ENCODE data around the gene ZNF526. TPM values are rescaled to one million over a fixed set of nuclear protein-coding genes. Genes with fewer than 3 reads are reported as not detected.

ZNF526 gene
- total and polyA plus RNA-seq, 5 experiments from 2014 or later, result 3.9 to 20.1 (median 8.1) TPM

DNA sequence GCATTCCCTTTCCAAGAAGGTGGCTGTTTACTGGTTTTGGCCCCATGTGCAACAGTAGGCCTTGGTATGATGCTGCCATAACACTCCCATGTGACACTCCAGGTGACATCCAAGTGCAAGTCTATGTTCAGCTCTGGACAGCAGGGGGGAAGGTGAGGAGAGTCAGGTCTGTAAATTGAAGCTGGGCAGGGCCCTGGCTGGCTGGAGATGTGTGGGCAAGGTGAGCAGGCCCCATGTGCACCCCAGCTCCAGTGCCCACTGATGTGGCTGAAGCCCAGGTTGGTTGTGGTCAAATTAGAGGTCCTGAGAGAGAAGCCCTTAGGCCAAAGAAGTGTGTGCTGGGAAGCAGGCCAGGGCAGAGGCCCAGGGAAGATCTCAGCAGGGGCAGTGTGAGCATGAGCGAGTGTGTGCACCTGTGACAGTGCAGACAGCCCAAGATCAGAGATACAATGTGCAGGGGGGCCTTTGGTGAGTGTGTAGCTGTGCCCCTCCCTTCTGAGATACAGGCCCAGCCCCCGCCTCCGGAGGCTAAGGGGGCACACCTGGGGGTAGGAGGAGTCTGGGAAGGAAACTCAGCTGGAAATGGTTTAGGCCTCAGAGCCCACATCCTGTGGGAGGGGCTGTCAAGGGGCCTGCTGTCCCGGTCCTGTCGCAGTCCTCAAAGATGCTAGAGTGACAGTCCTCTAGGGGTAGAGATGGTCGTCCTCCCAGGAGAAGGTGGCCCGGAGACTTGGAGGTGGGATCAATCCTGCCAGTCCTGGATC, 21.3 kb upstream of the ZNF526 start:
- POLR2A ChIA-PET, result interaction anchor here (0.6 to 6.1 kb wide), 24 partner anchors 10 to 321 kb away, joined by 3 to 62 read pairs (median 6); partner anchors contain the start of genes CIC, DEDD2, GSK3A and POU2F2
- Mint-ChIP-seq H3K4me3 (peak overlapping the region; percentile 73 to 89 (median 86)), H3K27ac (peak overlapping the region; percentile 83 to 97 (median 92)), H3K27me3 (no peaks in the 10 kb centered on the region), H3K9me3 (no peaks in the 10 kb centered on the region), H3K36me3 (peaks cover 0 to 45% (median 7%) of the 10 kb centered on the region in 3 donors), H3K4me1 (peaks cover 59 to 87% (median 83%) of the 10 kb centered on the region in 4 donors)
- peak; percentile 62 to 91 (median 82) for DNase-seq
- ATAC-seq, result peak; percentile 75 to 88

DNA sequence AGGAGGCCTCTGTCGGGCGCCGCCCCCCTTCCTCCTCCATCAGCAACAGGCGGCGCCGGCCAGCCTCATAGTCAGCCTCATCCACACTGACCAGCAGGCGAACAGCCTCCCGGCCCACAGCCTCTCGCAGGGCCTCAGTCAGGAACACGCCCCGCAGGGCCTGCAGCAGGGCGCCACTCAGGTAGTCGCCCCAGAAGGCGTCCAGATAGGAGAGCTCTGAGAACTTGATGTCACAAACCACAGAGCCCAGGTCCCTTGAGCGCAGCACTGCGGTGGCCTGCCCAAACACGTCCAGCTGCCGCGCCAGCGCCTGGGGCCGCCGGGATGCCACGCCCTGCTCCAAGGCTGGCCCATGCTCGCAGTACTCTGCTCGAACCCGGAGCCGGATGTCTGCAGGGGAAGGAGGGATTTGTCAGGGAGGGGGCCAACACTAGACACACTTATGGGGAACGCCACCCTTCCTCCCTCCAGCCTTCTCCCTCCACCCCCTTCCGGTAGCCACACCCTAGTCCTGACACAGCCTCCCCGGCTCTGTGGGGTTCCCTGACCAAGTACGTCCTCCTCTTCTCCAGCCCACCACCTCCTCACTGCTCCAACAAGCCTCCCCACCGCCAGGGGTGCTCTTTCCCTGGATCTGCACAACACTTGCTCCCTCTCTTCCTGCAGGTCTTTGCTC, 20.5 kb upstream of the ZNF526 start:
- DNase-seq (peak in 8 of 10 donors; percentile 23 to 77 (median 47)), ATAC-seq (peak; percentile 50 to 53)
- H3K4me3 Mint-ChIP-seq, result peak overlapping the region; percentile 73 to 89 (median 86)
- H3K27ac Mint-ChIP-seq, result peak overlapping the region; percentile 88 to 97 (median 92)
- H3K27me3 Mint-ChIP-seq, result no peaks in the 10 kb centered on the region
- H3K36me3 Mint-ChIP-seq, result peaks cover 0 to 52% (median 6%) of the 10 kb centered on the region in 3 donors
- no peaks in the 10 kb centered on the region for H3K9me3 Mint-ChIP-seq
- peaks cover 58 to 90% (median 83%) of the 10 kb centered on the region in 4 donors for H3K4me1 Mint-ChIP-seq
- POLR2A ChIA-PET, result interaction anchor here (0.6 to 6.1 kb wide), 22 partner anchors 11 to 322 kb away, joined by 3 to 62 read pairs (median 5); partner anchors contain the start of genes CIC, DEDD2, GSK3A and POU2F2

DNA sequence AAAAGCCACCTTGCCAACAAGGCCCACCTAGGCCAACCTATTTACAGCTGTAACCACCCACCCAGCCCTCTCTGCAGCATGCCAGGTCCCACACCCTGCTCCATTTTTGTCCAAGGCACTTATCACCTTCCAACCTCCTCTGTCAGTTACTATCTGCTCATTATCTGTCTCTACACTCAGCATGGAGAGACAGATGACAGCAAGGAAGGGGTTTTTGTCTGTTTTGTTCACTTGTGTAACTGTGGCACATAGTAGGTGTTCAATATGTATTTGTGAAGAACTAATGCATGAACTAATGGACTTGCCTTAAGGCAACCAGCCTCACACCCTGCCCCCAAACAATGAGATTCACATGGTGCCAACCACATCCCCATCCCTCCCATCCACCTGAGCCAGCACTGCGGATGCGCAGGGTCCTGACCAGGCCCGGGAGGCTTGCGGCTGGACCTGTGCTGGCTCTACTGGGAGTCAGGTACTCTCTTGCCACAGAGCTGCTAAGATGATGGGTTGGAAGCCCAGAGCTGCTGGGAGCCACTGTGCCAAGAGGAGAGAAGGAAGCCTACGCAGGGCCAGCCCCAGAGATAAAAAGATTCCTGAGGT, 19.9 kb upstream of the ZNF526 start:
- POLR2A ChIA-PET, result interaction anchor here (1.0 to 6.1 kb wide), 18 partner anchors 14 to 126 kb away, joined by 3 to 62 read pairs (median 6); partner anchors contain the start of genes CIC, DEDD2, GSK3A and POU2F2
- peaks cover 0 to 59% (median 6%) of the 10 kb centered on the region in 3 donors for H3K36me3 Mint-ChIP-seq

DNA sequence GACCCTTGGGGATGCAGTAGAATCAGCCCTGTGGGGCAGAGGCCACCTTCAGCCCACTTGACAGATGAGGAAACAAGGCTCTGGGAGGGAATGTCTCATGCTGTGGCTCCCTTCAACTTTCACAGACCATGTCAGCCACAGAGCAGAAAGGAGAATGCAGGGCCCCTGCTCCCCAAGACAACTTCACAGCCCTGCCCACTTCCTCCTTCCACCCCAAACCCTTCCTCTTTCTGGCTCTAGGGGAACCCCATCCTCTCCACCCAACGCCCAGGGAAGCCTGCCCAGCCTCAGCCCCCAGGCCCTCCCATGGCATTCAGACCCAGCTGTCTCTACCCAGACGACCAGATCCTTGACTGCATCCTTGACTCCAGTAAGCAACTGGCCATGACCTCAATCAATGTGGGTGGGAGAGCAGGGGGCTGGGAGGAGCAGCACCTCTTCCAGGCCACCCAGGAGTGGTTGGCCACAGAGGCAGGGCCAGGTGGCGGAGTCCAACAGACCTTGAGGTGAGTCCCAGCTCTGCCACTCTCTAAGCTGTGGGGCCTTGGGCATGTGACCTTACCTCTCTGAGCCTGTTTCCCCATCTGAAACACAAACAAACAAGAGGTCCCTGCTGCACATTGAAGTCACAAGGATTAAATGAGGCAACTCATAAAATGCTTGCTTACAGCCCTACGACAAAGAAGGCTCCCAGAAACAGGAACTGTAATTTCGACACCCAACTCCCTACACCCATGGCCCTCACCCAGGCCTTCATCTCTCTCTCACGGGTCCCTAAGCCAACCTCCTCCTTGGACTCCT, 18.4 kb upstream of the ZNF526 start:
- ATAC-seq (peak; percentile 13 to 16), DNase-seq (peak in 5 of 10 donors; percentile 16 to 46 (median 35))
- H3K4me1 Mint-ChIP-seq, result peaks cover 54 to 94% (median 86%) of the 10 kb centered on the region in 4 donors
- no peaks in the 10 kb centered on the region for H3K27me3 Mint-ChIP-seq
- H3K4me3 Mint-ChIP-seq, result peak overlapping the region; percentile 75 to 89 (median 84)
- H3K36me3 Mint-ChIP-seq, result peaks cover 0 to 66% (median 8%) of the 10 kb centered on the region in 3 donors
- peak overlapping the region; percentile 88 to 97 (median 92) for H3K27ac Mint-ChIP-seq
- POLR2A ChIA-PET, result interaction anchor here (1.1 to 6.1 kb wide), 5 partner anchors 13 to 81 kb away, joined by 3 to 62 read pairs (median 3); partner anchors contain the start of genes DEDD2 and POU2F2
- H3K9me3 Mint-ChIP-seq, result no peaks in the 10 kb centered on the region

More for the DNA sequence above, 19.9 kb upstream of the ZNF526 start:
- ATAC-seq (no peak), DNase-seq (no peak)
- Mint-ChIP-seq H3K4me3 (peak overlapping the region; percentile 73 to 89 (median 86)), H3K9me3 (no peaks in the 10 kb centered on the region), H3K4me1 (peaks cover 58 to 96% (median 86%) of the 10 kb centered on the region in 4 donors), H3K27ac (peak overlapping the region; percentile 88 to 97 (median 92)), H3K27me3 (no peaks in the 10 kb centered on the region)

DNA sequence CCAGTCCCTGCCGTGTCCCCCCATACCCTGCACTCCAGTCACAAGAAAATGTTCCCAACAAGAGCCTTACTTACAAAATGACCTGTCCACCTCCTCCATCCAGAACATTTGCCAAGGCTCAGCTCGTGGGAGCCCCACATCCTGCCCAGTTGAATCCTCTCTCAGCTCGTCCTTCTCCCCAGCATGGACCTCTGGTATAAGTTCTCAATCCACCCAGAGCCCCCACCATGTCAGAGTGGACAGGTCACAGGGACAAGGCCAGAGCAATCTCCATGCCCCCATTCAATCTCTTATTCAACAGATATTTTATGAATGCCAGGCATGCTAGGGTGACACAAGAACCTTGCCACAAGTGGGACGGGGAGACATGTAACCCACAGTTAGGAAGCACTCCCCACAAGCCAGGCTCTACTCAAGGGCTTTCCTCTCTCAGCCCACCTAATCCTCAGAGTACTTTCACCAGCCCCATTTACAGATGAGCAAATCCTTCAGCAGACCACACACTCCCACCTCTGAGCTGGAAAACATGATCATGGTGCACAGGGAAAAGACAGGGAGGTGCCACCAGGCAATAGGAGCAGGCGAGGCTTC, 17.7 kb upstream of the ZNF526 start:
- H3K4me3 Mint-ChIP-seq, result peak overlapping the region; percentile 23 to 89 (median 84)
- no peaks in the 10 kb centered on the region for H3K9me3 Mint-ChIP-seq
- peak overlapping the region; percentile 84 to 97 (median 92) for H3K27ac Mint-ChIP-seq
- peaks cover 52 to 93% (median 85%) of the 10 kb centered on the region in 4 donors for H3K4me1 Mint-ChIP-seq
- H3K27me3 Mint-ChIP-seq, result no peaks in the 10 kb centered on the region
- DNase-seq, result no peak
- POLR2A ChIA-PET, result interaction anchor here (0.6 to 6.1 kb wide), 5 partner anchors 12 to 80 kb away, joined by 3 to 62 read pairs (median 3); partner anchors contain the start of genes DEDD2 and POU2F2
- H3K36me3 Mint-ChIP-seq, result peaks cover 0 to 67% (median 8%) of the 10 kb centered on the region in 3 donors
- ATAC-seq, result no peak

DNA sequence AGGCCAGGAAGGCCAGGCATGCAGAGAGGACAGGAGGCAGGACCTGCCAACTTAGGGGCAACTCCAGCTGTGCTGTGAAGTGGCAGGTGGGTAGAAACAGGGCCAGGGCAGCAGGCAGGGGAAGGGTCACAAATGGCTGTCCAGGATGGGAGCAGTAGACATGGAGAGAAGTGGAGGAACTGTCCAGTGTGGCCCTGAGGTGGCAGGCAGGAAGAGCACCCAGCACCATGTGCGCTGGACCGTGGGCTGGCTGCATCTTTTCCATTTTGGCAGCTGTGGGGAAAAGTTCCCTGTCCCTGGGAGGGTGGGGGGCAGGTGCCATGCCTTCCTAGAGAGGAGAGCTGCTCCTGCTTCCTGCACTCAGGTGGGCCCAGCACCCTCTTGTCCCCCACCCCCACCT, 16.4 kb upstream of the ZNF526 start:
- H3K4me1 Mint-ChIP-seq, result peaks cover 58 to 94% (median 87%) of the 10 kb centered on the region in 4 donors
- H3K4me3 Mint-ChIP-seq, result peak overlapping the region in 5 of 10 donors; percentile 4 to 87 (median 14)
- POLR2A ChIA-PET, result interaction anchor here (0.5 kb wide), 1 partner anchor 113 kb away, joined by 3 read pairs; no protein-coding TSS in a partner anchor
- no peaks in the 10 kb centered on the region for H3K9me3 Mint-ChIP-seq
- DNase-seq (no peak), ATAC-seq (no peak)
- peak overlapping the region in 9 of 10 donors; percentile 21 to 88 (median 81) for H3K27ac Mint-ChIP-seq
- peaks cover 0 to 73% (median 9%) of the 10 kb centered on the region in 3 donors for H3K36me3 Mint-ChIP-seq
- no peaks in the 10 kb centered on the region for H3K27me3 Mint-ChIP-seq

DNA sequence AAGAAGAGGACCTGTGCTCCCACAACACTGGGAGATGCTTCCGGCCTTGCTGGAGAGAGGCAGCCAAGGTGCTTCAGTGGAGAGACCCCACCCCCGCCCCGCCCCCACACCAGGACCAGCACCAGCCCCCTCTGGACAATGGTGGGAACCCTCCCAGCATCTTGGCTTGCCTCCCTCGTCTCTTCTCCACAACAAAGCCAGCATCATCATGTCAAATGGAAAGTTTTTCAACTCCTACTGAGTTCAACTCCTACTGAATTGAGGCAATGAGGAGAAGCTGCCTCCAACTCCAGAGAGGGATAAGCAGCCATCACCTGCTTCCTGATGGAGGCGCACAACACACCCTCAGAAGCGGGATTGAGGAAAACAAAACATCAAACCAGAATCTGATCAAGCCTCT, 15.4 kb upstream of the ZNF526 start:
- Mint-ChIP-seq H3K9me3 (no peaks in the 10 kb centered on the region), H3K4me3 (no peak overlapping the region), H3K27ac (peak overlapping the region in 5 of 10 donors; percentile 15 to 88 (median 63)), H3K36me3 (peaks cover 0 to 78% (median 4%) of the 10 kb centered on the region in 3 donors), H3K27me3 (no peaks in the 10 kb centered on the region), H3K4me1 (peaks cover 51 to 93% (median 84%) of the 10 kb centered on the region in 4 donors)
- no peak for ATAC-seq
- POLR2A ChIA-PET, result no interaction called here
- no peak for DNase-seq

DNA sequence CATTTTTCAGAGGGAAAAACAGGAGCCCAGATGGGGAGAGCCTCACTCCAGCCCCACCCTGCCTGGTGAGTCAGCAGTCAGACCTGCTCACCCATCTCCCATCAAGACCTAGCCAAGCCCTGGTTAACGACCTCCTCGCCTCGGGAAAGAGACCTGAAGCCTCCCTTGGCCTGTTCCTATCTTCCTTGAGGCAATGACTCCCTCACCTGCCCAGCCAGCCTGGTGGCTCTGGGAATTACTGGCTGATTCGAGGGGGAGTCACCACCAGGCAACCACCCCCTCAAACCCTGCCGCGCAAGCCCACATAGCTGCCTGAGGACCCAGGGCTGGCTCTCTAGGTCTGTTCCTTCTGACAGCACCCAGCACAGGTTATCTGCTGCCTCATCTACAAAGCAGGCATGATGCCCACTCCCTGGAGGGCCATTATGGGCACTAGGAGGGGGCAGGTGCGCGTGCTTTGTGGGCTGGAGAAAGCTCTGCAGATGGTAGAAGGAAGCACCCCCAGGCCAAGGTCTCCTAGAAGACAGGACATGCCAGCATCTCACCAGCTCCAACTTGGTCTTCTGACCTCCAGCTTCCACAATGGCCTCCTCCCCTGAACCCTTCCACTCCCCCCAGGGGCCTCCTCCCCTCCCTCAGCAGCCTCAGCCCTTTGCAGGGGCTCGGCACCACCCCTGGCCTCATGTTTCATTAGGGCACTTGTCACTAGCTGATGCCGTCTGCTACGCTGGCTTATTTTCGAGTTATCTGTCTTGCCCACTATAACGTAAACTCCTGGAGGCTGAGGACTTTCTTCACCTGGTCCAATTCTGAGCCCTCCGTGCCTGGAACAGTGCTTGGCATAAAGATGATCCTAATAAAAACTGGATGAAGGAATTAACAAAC, 13.0 kb upstream of the ZNF526 start:
- peak overlapping the region in 6 of 10 donors; percentile 28 to 75 (median 50) for H3K4me3 Mint-ChIP-seq
- POLR2A ChIA-PET, result interaction anchor here (1.0 to 1.7 kb wide), 4 partner anchors 10 to 643 kb away, joined by 3 to 5 read pairs (median 4); no protein-coding TSS in a partner anchor
- H3K27ac Mint-ChIP-seq, result peak overlapping the region; percentile 24 to 91 (median 83)
- H3K9me3 Mint-ChIP-seq, result no peaks in the 10 kb centered on the region
- peaks cover 0 to 90% (median 9%) of the 10 kb centered on the region in 3 donors for H3K36me3 Mint-ChIP-seq
- peak in 1 of 2 donors; percentile 18 for ATAC-seq
- DNase-seq, result peak in 1 of 10 donors; percentile 55
- H3K27me3 Mint-ChIP-seq, result no peaks in the 10 kb centered on the region
- peaks cover 35 to 80% (median 66%) of the 10 kb centered on the region in 4 donors for H3K4me1 Mint-ChIP-seq

DNA sequence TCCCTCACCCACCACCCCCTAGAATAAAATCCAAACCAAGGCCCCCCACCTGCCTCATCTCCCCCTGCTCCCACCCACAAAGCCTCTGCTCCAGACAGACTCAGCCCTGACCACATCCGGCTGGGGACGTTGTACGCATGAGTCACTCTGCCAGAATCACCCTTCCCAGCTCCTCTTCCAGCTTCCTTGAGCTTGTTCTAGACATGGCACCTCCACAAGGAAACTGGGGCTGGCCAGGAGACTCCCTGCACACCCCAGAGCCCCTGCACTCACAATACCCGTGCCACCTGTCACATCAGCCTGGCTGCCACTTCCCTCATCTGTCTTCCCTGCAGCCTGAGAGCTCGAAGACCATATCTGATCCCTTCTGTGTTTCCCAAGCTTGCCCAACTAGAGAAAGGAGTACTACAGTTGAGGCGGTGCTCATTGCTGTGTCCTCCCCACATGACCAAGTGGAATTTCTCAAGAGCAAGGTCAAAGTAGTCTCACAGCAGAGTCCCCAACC, 12.3 kb upstream of the ZNF526 start:
- Mint-ChIP-seq H3K27me3 (no peaks in the 10 kb centered on the region), H3K4me1 (peaks cover 29 to 80% (median 64%) of the 10 kb centered on the region in 4 donors), H3K9me3 (no peaks in the 10 kb centered on the region), H3K4me3 (peak overlapping the region in 7 of 10 donors; percentile 45 to 75 (median 50)), H3K36me3 (peaks cover 0 to 89% (median 11%) of the 10 kb centered on the region in 3 donors), H3K27ac (peak overlapping the region; percentile 24 to 90 (median 83))
- ATAC-seq (peak; percentile 39 to 62), DNase-seq (peak in 2 of 10 donors; percentile 12 to 62)
- POLR2A ChIA-PET, result interaction anchor here (1.0 to 1.7 kb wide), 3 partner anchors 9 to 23 kb away, joined by 3 to 5 read pairs (median 4); no protein-coding TSS in a partner anchor

DNA sequence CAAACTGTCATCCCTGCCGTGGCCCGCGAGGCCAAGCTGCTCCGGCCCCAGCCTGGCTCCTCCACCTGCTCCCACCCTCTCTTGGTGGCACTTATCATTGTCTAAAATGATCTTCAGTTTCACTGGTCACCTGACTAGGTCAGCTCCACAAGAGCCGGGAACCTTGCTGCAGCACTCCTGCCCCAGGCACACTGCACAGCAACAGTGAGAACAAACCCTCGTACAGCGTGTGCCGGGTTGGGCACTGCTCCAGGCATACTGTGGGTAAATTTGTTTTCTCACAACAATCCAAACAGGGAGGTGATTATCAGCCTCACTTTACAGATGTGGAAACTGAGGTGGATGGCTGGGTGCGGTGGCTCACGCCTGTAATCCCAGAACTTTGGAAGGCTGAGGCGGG, 11.5 kb upstream of the ZNF526 start:
- no peak for DNase-seq
- no peak for ATAC-seq
- POLR2A ChIA-PET, result no interaction called here
- Mint-ChIP-seq H3K27ac (peak overlapping the region in 8 of 10 donors; percentile 3 to 83 (median 76)), H3K4me3 (peak overlapping the region in 3 of 10 donors; percentile 26 to 66 (median 46)), H3K9me3 (no peaks in the 10 kb centered on the region), H3K36me3 (peaks cover 0 to 89% (median 17%) of the 10 kb centered on the region in 3 donors), H3K4me1 (peaks cover 31 to 80% (median 64%) of the 10 kb centered on the region in 4 donors), H3K27me3 (no peaks in the 10 kb centered on the region)
